Progenitor cell of endocrine pancreas (in vitro differentiated cells): ENCODE results near the gene PLXNC1. TPM values are rescaled to one million over a fixed set of nuclear protein-coding genes. Genes with fewer than 3 reads are reported as not detected.

Experiments used
- DNase-seq: peaks from one replicate; pipeline ENCODE4 v3.0.0; 2021; ENCODE audit warnings: low spot score; ENCODE audit not compliant: unreplicated experiment
- H3K27ac Mint-ChIP-seq: 2 replicates; pipeline ENCODE4 v1.8.0; 2021; ENCODE audit warnings: mild to moderate bottlenecking, moderate library complexity, mixed read lengths
- H3K27me3 Mint-ChIP-seq: 2 replicates; pipeline ENCODE4 v1.8.0; 2021; ENCODE audit warnings: mixed read lengths
- H3K36me3 Mint-ChIP-seq: 2 replicates; pipeline ENCODE4 v1.8.0; 2022; ENCODE audit warnings: mixed read lengths; ENCODE audit not compliant: insufficient read depth
- H3K4me1 Mint-ChIP-seq: 2 replicates; pipeline ENCODE4 v1.8.0; 2021; ENCODE audit warnings: low read depth, mixed read lengths
- H3K4me3 Mint-ChIP-seq: 2 replicates; pipeline ENCODE4 v1.8.0; 2021; ENCODE audit warnings: low read depth, mild to moderate bottlenecking, moderate library complexity, mixed read lengths
- H3K9me3 Mint-ChIP-seq: 2 replicates; pipeline ENCODE4 v1.8.0; 2021; ENCODE audit warnings: low read depth, mixed read lengths
- CTCF ChIP-seq: fragments of 200-600 bp; sonication (generic); IDR thresholded peaks from one replicate; pipeline ENCODE4 v1.5.0; 2021; ENCODE audit warnings: antibody characterized with exemption, mild to moderate bottlenecking; ENCODE audit not compliant: unreplicated experiment
- total RNA-seq: library from RNA; stranded (reverse); gene quantifications from 2 replicates; pipeline ENCODE4 v1.2.1, GENCODE V29; 2021

PLXNC1 gene
- total RNA-seq, 1 donor from 2014 or later: 25.7 TPM

GRCh38 chr12:94101738-94102660, 46.4 kb upstream of the PLXNC1 start:
- peaks cover 58% of the 10 kb centered on the region for H3K27me3 Mint-ChIP-seq
- H3K9me3 Mint-ChIP-seq: no peaks in the 10 kb centered on the region
- peaks cover 4% of the 10 kb centered on the region for H3K4me1 Mint-ChIP-seq
- peak; percentile 86 for TF ChIP-seq CTCF
- peak overlapping the region; percentile 79 for H3K27ac Mint-ChIP-seq
- peak; percentile 67 for DNase-seq
- no peaks in the 10 kb centered on the region for H3K36me3 Mint-ChIP-seq
- H3K4me3 Mint-ChIP-seq: peak overlapping the region; percentile 81

DNA sequence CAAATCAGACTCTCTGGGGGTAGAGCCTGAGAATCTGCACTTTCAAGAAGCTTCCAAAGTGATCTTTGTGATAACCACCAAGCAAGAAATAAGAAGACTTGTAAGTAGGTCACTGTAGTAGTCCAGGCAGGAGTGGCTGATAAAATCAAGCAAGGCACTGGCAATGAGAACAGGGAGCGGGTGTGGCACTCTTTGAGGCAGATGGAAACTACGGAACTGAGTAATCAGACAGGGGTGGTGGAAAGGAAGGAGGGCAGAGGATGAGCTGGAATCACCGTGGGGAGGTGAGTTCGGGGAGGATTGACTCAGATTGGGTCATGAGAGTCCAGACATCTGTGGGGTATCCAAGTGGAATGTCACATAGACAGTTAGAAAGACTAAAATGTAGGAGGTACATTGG, 44.4 kb upstream of the PLXNC1 start:
- Mint-ChIP-seq H3K27me3 (peaks cover 48% of the 10 kb centered on the region), H3K27ac (no peak overlapping the region), H3K4me1 (peaks cover 4% of the 10 kb centered on the region), H3K9me3 (no peaks in the 10 kb centered on the region), H3K36me3 (no peaks in the 10 kb centered on the region), H3K4me3 (no peak overlapping the region)
- no peak for TF ChIP-seq CTCF
- DNase-seq: no peak

DNA sequence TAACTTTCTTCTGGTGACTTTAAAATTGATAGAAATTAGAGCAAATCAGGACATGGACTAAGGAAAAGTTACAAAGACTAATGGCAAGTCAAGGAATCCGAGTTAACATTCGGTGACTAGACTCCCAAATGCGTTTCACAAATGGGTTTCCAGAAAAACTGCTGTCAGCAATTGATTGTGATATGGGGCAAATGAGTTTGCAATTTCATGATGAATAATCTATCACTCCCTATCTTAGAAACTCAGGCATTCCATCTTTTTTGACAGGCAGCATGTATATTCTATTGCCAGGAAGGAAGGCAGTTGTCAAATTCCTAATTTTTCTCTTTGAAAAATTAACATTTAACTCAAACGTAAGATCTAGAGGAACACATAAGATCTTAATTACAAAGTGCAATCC, 40.5 kb upstream of the PLXNC1 start:
- no peak for TF ChIP-seq CTCF
- peaks cover 23% of the 10 kb centered on the region for H3K27me3 Mint-ChIP-seq
- no peaks in the 10 kb centered on the region for H3K9me3 Mint-ChIP-seq
- no peaks in the 10 kb centered on the region for H3K4me1 Mint-ChIP-seq
- DNase-seq: no peak
- H3K27ac Mint-ChIP-seq: no peak overlapping the region
- no peak overlapping the region for H3K4me3 Mint-ChIP-seq
- H3K36me3 Mint-ChIP-seq: no peaks in the 10 kb centered on the region

DNA sequence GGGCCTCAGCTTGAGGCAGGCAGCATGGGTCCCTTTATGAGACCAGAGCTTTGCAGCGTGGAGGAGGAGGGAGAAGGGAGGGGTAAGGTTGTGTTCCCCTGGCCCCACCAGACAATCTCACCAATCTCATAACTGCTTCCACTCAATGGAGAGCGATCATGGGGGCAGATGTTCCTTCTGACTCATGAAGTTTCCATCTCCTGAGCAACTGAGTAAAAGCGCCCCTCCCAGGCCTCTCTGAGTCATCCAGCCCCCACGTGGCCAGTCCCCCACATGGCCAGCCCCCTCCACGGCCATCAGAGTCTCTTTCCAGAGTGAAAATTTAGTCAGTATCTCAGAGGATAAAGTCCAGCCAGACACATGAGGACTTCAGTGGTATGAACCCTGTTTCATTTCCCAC, 39.2 kb upstream of the PLXNC1 start:
- TF ChIP-seq CTCF: no peak
- Mint-ChIP-seq H3K9me3 (no peaks in the 10 kb centered on the region), H3K27me3 (peaks cover 11% of the 10 kb centered on the region), H3K27ac (no peak overlapping the region), H3K36me3 (no peaks in the 10 kb centered on the region), H3K4me3 (no peak overlapping the region), H3K4me1 (no peaks in the 10 kb centered on the region)
- no peak for DNase-seq

DNA sequence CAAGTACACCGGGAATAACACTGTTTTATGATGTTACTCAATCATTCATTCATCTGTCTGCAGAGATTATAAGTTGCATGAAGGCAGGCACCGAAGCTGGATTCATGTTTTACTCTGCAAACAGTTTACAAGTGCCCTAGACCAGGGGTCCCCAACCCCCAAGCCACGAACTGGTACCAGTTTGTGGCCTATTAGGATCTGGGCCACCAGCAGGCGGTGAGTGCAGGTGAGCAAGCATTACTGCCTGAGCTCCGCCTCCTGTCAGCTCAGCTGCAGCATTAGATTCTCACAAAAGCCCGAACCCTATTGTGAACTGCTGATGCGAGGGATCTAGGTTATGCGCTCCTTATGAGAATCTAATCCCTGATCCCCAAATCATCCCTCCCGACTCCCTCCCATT, 38.1 kb upstream of the PLXNC1 start:
- H3K27me3 Mint-ChIP-seq: peaks cover 9% of the 10 kb centered on the region
- DNase-seq: no peak
- TF ChIP-seq CTCF: no peak
- H3K36me3 Mint-ChIP-seq: no peaks in the 10 kb centered on the region
- no peaks in the 10 kb centered on the region for H3K9me3 Mint-ChIP-seq
- no peak overlapping the region for H3K27ac Mint-ChIP-seq
- no peaks in the 10 kb centered on the region for H3K4me1 Mint-ChIP-seq
- H3K4me3 Mint-ChIP-seq: no peak overlapping the region
